ENCODE results near the gene TSPAN32.
"Not testable (repeated sequence)": the region's sequence is repeated elsewhere in the genome, so short reads cannot be mapped to it uniquely, and the experiment has no call there.

TSPAN32 gene

DNA sequence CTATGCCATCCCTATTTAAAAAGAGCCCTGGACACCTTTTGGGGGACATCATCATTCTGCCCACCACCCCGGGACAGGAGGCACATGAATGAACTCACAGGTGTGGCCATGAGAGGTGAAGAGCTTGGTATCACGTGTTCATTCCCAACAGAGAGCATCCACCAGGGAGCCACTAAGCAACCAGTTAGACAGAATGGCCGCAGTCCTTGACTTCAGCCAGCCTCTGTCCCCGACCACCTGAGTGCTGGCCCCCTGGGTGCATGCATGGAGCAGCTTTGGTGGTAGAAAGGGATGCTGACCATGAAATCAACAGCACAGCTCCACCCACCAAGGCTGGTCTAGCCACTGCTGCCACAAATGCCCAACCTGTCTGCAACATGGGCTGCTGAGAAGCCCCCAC, 44.2 kb downstream of the TSPAN32 start:
- no peak for DNase-seq

DNA sequence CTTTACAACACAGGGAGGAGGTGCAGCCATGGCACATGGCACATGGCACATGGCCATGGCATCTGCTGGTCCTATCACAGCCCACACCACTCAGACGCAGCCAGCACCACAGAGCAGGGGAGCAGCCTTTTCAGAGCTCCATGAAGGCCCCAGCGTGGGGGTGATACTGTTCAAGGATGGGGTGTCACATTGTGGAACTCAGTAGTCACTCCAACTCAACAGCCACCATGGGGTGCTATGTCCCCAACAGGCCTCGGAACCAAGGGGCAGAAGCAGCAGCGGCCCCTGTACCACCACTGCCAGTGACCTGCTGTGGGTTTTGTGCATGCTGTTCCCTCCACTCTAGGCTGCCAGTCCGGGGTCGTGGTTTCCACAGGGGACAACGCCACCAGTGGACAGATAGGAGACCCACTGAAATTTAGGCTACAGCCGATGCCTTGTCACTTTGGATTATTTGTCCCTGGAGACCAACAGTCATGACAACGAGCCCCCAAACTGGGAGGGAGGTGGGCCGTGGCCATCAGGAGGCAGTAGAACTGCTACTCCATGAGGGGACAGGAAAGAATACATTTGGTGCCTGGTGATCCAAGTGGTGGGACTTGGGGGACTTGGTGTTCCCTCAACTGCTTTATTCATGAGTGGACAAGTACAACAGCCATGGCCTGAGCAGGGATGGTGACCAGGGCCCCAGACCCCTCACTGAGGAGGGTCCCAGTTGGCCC, 44.9 kb downstream of the TSPAN32 start:
- no peak for DNase-seq

DNA sequence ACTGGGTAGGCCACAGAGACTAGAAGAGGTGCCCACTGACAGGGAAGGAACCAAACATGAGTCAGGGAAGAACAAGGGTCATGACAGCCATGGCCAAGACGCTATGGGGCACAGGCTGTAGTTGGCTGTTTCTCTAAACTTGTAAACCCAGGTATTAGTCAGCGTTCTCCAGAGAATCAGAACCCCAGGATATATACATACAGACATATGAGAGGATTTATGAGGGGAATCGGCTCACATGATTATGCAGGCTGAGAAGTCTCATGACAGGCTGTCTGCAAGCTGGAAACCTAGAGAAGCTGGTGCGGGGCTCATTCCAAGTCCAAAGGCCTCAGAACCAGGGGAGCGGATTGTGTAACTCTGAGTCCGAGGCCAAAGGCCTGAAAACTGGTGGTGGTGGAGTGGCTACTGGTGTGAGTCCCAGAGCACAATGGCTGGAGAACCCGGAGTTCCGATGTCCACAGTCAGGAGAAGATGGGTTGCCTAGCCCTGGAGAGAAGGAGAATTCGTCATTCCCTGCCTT, 45.6 kb downstream of the TSPAN32 start:
- DNase-seq, result no peak

DNA sequence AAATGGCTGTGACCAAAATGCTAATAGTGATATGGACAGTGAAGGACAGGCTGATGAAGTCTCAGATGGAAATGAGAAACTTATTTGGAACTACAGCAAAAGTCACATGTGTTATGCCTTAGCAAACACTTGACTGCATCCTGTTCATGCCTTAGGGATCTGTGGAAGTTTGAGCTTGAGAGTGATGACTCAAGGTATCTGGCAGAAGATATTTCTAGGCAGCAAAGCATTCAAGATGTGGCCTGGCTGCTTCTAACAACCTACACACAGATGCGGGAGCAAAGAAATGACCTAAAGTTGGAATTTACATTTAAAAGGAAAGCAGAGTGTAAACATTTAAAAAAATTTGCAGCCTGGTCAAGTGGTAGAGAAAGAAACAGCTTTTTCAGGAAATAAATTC, 47.2 kb downstream of the TSPAN32 start:
- no peak for DNase-seq

DNA sequence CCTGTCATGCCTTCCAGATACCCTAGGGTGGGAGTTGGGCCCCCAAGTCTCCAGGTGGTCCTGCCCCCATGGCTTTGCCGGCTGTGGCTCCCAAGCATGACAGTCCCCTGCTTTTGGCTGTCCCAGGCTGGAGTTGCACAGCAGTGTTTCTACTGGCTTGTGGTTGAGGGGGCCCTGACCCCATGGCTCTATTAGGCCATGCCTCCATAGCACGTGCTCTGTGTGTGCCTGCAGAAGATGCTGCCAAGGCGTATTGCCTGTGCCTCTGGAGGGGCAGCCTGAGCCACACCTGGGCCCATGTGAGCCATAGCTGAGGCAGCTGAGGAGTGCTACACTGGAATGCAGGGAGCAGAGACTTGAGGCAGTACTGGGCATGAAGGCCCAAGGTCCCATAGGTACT, 49.9 kb downstream of the TSPAN32 start:
- DNase-seq, result no peak

DNA sequence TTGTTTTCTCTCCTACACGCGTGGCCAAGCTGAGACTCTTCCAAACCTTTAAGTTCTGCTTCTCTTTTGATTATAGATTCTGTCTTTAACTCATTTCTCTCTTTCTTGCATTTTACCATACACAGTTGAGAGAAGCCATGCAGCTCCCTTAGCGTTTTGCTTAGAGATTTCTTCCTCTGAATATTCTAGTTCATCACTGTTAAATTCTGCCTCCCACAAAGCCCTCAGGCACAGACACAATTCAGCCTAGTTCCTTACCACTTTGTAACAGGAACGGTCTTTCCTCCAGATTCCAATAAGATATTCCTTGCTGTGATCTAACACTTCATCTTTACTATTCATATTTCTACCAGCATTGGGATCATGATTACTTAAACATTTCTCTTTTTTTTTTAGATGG, 50.6 kb downstream of the TSPAN32 start:
- no peak for DNase-seq

DNA sequence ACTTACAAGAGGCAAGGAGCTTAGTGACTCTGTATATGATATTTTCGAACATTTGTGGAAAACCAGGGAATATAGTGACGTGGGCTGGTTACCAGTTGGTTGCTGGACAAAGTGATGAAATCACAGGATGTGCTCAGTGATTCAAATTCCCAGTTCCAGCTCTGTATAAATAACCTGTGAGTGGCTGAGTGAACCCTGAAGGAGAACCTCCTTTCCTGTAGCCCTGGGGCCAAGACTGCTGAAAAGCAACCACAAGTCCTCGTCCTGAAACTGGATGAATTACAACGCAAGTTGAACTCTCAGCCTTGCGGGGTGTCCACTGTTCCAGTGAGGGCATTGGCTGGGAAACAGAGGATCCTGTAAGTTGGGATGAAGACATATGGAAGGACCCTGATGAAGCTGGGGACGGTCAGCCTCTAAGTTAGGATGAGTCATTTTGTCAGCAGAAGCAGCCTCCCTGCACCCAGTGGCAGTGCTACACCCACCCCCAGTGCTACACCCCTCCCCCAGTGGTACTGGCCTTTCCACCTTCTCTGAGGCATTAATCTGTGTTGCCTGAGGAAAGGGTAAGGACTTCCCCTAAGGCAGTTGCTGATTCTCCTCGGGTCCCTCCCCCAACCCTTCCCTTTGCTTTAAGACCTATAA, 53.3 kb downstream of the TSPAN32 start:
- no peak for DNase-seq

DNA sequence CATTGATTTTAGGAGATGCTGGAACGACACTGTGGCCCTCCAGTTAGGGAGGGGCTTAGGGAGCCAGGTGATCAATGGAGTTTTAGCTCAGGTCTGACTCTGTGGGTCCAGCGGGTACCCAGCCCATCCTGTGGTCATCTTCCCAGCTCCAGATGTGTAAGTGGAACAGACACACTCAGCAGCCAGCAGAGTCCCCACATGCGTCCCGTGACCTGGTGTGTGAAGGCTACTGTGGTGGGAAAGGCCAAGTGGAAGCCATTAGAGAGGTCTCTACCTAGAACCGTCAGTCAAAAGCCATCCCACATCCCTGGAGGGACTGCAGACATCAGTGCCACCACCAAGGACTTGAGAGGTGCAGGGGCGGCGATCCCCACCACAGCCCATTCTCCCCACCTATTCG, 55.4 kb downstream of the TSPAN32 start:
- no peak for DNase-seq

DNA sequence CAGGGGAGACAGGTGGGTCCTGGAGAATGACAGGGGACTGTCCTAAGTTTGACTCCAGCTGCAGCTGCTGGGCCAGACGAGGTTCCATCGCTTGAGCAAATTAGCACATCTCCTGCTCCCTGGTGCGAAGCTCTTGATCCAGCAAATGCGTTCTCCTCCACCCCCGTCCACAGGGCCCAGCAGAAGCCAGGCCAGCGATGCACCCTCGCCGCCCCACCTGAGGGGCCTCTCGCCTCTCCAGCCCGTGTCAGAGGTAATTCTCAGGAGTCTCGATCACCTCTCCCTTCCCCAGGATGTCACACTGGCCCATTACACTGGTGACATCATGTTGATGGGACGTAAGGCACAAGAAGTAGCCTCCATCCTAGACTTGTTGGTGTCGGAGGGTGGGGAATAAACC, 55.8 kb downstream of the TSPAN32 start:
- not testable (repeated sequence) for DNase-seq

DNA sequence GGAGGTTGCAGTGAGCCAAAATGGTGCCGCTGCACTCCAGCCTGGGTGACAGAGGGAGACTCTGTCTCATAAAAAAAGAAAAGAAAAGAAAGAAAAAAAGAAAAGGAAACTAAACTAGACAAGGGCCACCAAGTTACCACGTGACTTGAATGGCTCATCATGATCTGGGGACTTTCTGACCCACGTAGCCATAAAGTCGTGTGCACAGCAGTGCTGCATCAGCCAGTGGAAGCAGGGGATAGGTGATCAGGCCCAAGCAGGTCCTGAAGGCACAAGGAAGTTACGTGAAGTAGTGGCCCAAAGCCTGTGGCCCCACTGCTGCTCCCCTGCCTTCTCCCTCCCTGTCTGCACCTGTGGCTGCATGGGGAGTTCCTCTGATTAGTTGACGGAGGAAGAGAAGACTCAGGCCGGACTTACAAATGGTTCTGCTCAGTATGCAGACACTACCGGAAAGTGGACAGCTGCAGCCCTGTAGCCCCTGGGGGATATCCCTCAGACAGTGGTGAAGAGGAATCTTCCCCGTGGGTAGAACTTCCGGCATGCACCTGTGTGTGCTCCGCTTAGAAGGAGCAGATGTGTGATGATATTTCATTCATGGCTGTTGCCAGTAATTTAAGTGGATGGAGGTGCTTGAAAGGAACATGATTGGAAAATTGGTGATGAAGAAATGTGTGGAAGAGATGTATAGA, 57.1 kb downstream of the TSPAN32 start:
- DNase-seq, result no peak

DNA sequence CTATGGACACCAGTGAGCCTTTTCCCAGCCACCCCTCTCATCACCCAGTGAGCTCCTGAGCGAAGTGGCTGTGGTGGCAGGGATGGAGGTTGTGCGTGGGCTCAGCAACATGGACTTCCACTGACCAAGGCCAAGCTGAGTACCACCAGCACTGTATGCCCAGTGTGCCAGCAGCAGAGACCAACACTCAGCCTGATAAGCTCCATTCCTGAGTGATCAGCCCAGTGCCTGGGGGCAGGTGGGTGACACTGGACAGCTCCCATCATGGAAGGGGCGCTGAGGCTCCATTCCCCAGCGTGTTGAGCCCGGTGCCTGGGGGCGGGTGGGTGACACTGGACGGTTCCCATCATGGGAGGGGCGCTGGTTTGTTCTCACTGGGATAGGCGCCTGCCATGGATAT, 57.7 kb downstream of the TSPAN32 start:
- DNase-seq, result no peak

DNA sequence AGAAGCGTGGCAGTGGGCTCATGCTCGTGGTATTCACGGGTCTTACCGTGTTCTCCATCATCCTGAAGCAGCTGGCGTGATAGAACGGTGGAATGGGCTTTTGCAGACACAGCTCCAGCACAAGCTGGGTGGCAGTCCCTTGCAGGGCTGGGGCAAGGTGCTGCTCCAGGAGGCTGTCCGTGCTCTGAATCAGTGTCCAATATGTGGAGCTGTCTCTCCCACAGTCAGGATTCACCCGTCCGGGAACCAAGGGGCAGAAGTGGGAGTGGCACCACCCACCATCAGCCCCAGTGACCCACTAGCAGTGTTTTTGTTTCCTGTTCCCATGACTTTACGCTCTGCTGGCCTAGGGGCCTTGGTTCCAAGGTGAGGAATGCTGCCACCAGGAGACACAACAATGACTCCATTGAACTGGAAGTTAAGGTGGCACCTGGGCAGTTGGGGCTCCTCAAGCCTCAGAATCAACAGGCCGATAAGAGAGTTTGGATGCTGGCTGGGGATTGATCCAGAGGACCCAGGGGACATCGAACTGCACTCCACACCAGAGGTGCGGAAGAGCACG, 58.3 kb downstream of the TSPAN32 start:
- DNase-seq, result no peak

DNA sequence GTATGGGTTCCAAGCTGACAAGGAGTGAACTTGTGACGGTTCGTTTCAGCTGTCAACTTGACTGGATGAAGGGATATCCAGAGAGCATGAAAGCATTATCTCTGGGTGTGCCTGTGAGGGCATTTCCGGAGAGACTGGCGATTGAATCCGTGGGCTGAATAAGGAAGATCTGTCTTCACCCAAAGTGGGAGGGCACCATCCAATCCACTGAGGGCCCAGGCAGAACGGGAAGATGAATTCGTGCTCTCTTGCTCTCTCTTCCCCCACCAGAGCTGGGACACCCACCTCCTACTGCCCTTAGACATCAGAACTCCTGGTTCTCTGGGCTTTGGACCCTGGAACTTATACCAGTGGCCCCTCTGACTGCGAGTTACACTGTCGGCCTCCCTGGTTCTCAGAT, 59.8 kb downstream of the TSPAN32 start:
- no peak for DNase-seq

DNA sequence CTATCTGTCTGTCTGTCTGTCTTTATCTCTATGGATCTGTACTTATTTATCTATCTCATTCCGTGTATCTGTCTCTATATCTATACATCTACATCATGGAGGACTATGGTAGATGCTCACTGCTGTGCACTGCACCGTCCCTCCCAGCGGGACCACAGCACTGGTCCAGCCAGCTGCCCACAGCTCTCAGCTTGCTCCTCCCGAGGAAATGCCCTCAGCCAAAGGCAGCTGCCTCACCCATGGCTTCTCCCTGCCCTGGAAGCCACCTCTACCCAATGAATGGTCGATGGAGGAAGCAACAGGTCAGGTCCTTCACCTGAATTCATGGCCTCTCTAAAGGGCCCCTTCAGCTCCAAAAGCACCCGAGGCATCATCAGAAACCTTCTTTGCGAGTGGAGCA, 60.6 kb downstream of the TSPAN32 start:
- DNase-seq, result no peak

DNA sequence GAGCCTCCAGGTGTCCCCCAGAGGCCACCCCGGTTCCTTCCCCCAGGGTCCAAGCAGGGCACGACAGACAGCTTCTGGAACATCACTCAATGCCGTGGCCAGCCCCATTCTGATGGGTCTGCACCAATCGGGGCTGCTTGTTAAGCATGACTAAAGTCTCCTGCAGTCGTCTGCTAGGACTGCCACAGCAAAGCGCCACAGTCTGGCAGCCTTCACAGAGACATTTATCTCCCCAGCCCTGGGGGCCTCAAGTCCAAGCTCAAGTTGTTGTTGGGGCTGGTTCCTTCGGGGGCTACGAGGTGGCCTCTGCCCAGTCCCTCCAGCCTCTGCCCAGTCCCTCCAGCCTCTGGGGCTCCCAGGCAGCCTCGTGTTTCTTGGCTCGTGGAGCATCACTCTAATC, 61.3 kb downstream of the TSPAN32 start:
- DNase-seq, result no peak

DNA sequence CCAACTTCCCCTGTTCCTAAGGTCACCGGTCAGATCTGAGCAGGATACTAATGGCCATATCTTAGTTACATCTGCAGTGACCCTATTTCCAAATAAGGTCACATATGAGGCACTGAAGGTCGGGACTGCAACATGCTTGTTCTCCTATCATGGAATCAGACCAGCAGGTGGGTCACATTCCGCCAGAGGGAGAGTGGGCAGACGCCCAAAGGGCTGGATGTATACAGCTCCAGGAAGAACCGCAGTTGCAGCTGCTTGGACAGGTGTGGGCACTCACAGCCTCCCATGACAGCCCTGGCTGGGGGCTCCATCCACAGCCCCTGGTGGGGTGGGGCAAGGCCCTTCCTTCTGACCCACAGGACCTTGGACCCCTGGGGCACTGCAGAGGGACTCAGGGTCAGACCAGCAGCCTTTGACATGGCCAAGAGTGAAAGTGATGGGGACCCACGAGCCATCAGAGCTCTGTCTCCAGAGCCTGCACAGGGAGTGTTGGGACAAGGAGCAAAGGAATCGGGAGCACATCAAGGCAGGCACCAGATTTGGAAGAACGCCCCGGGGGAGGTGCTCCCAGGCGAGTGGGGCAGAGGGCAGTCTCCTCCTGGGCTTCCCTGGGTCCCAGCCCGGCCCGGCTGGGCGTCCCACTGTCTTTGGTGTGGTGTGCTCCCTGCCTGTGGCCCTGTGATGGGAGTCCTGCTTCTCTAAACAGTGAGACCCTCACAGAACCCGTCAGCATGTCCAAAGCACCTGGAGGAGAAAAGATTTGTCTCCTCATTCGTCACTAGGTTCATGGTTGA, 62.0 kb downstream of the TSPAN32 start:
- DNase-seq, result no peak

DNA sequence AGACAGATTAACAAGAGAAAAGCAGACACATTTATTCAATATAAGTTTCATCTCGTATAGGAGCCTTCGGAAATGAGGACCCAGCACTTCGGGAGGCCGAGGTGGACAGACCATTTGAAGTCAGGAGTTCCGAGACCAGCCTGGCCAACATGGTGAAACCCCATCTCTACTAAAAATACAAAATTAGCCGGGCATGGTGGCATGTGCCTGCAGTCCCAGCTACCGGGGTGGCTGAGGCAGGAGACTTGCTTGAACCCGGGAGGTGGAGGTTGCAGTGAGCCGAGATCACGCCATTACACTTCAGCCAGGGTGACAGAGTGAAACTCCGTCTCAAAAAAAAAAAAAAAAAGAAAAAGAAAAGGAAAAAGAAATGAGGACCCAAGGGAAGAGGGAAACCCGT, 62.6 kb downstream of the TSPAN32 start:
- DNase-seq, result not testable (repeated sequence)

DNA sequence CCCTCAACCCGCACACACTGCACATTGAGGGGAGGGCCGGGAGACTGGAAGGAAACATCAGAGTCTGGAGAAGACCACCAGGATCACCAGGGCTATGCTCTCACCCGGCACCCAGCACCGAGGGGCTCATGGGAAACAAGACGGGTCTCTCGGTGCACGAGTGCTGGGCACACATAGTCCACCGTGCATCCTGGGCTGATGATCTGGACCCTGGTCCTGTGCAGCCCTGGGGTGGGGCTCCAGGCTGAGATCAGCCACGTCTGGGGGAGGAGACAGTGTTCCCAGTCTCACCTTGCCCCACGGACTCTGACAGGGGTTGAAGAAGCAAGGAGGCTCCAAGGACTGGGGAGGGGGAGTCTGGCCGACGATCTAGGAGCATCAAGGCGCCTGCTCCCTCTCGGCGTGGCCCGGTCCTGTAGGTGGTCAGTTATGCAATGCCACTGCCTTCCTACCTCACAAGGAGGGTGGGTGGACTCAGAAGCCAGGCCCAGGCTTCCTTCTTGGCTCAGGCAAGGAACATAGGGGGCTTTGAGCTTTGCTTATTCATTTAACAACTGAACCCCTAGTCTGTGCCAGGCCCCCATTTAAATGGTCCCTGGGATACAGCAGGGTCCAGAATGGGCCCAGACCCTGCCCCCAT, 63.9 kb downstream of the TSPAN32 start:
- no peak for DNase-seq

DNA sequence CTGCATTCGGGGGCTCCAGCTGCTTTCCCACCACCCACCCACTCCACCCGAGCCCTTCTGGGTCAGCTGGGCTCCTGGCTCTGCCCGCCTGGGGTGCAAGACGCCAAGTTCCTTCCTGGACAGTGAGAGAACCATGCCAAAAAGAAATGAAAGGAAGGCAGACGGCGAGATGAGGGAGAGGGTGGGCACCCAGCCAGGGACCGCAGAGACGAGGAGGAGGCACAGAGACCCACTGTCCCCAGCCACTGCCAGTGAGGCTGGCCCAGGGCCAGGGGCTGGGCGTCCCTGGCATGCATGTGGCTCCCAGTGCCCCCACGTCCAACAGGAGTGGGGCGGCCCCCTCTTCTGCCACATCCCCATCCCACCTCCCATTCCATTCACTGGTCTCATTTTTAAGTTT, 64.5 kb downstream of the TSPAN32 start:
- DNase-seq, result no peak

DNA sequence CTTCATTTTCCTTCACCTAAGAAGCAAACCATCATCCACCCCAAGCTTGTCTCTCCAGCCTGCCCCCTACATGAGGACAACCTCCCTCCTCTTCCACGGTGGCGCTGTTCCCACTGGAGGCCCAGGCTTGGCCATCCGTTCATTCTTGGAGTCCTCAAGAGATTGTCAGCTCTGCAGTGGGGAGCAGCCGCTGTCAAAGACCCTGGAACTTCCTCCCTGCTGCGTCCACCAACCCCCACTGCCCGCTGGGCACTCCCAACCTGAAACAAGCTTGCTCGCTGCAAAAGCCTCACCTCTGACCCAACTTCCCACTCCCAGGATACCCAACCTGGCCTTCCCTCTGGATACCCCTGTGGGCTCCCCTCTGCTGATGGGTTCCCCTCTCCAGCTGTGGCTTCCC, 64.9 kb downstream of the TSPAN32 start:
- DNase-seq, result no peak

DNA sequence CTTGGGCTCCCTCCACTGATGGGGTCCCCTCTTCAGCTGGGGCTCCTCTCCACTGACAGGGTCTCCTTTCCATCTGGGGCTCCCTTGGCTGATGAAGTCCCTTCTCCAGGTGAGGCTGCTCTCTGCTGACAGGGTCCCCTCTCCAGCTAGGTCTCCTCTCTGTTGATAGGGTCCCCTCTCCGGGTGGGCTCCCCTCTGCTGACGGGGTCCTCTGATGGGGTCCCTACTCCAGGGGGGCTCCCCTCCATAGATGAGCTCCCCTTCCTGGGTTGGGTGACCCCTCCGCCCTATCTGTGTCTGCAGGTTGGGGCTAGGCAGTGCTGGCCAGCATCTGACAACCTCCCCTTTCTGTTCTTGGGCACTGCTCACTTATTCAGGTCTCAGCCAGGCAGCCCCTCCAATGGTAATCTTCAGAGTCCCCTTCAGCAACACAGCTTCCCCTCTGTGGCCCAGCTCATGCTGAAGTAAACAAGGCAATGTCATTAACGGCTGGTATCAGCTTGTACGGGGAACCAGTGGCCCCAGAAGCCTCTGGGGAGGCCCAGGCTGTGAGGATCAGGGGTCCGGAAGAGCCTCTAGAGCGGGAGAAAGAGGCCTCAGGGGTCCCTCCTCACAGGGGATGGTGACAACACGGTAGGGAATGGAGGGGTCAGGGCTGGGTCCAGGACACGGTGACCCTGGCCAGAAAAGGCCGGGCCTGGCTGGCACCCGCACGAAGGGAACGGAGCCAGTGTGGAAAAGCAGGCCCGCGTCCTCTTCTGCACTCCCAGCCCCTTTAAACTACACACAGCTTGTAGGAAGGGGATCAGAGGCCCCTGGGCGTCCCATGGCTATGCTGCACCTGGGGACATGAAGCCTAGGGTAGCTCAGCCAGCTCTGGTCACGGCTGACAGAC, 65.7 kb downstream of the TSPAN32 start:
- DNase-seq, result no peak
